Activated naive CD4-positive, alpha-beta T cell treated with anti-CD3 and anti-CD28 coated beads for 36 hours (primary cell): ENCODE measurements around the gene PCCB. TPM values are rescaled to one million over a fixed set of nuclear protein-coding genes. Genes with fewer than 3 reads are reported as not detected.
"Not testable (repeated sequence)": the region's sequence is repeated elsewhere in the genome, so short reads cannot be mapped to it uniquely, and the experiment has no call there.

Source experiments
- CTCF ChIA-PET: fragments of 350-600 bp; sonication (Branson Sonifier 250); formaldehyde crosslinking; loops from one replicate; lab custom pipeline; 2021; ENCODE audit warnings: antibody characterized with exemption; lab: Charles Lee
- DNase-seq: peaks from one replicate; pipeline ENCODE4 v3.0.0-alpha.2; 2020
- H3K27ac Mint-ChIP-seq: one replicate; pipeline ENCODE4 v1.8.0; 2021; ENCODE audit warnings: mild to moderate bottlenecking, mixed read lengths
- H3K27me3 Mint-ChIP-seq: one replicate; pipeline ENCODE4 v1.8.0; 2021; ENCODE audit warnings: low read depth, mixed read lengths
- H3K36me3 Mint-ChIP-seq: one replicate; pipeline ENCODE4 v1.8.0; 2021; ENCODE audit warnings: low read depth, mixed read lengths
- H3K4me1 Mint-ChIP-seq: one replicate; pipeline ENCODE4 v1.8.0; 2021; ENCODE audit warnings: low read depth, mixed read lengths
- H3K4me3 Mint-ChIP-seq: one replicate; pipeline ENCODE4 v1.8.0; 2021; ENCODE audit warnings: mild to moderate bottlenecking, moderate library complexity, mixed read lengths
- H3K9me3 Mint-ChIP-seq: one replicate; pipeline ENCODE4 v1.8.0; 2021; ENCODE audit warnings: mixed read lengths
- intact Hi-C: fragments of 100-400 bp; cut with micrococcal nuclease; formaldehyde crosslinking; loops from one replicate; pipeline ENCODE4 v1.15.1; 2023
- total RNA-seq, 2 experiments: library from RNA; stranded (reverse); gene quantifications; one replicate each; pipeline ENCODE4 v1.2.3, GENCODE V29; 2021

PCCB gene
- total RNA-seq, 2 experiments from 2014 or later: 86.0 to 87.6 TPM

GRCh38 chr3:136332776-136333175, 82.6 kb downstream of the PCCB start:
- peaks cover 41% of the 10 kb centered on the region for H3K36me3 Mint-ChIP-seq
- no peak overlapping the region for H3K27ac Mint-ChIP-seq
- no peaks in the 10 kb centered on the region for H3K9me3 Mint-ChIP-seq
- peaks cover 2% of the 10 kb centered on the region for H3K4me1 Mint-ChIP-seq
- no peak overlapping the region for H3K4me3 Mint-ChIP-seq
- no peaks in the 10 kb centered on the region for H3K27me3 Mint-ChIP-seq
- DNase-seq: no peak
- CTCF ChIA-PET: interaction anchor here (0.6 to 1.1 kb wide), 4 partner anchors 9 to 186 kb away, joined by 3 read pairs; no protein-coding TSS in a partner anchor
- intact Hi-C loops: no loop called here

- H3K4me1 Mint-ChIP-seq: peaks cover 2% of the 10 kb centered on the region
- intact Hi-C loops: no loop called here
- no peak overlapping the region for H3K4me3 Mint-ChIP-seq
- CTCF ChIA-PET: interaction anchor here (1.6 kb wide), 1 partner anchor 698 kb away, joined by 6 read pairs; no protein-coding TSS in a partner anchor
- H3K27ac Mint-ChIP-seq: no peak overlapping the region
- peaks cover 35% of the 10 kb centered on the region for H3K36me3 Mint-ChIP-seq
- no peak for DNase-seq
- no peaks in the 10 kb centered on the region for H3K27me3 Mint-ChIP-seq
- no peaks in the 10 kb centered on the region for H3K9me3 Mint-ChIP-seq
Observed at GRCh38 chr3:136334209-136334608, 84.1 kb downstream of the PCCB start.

GRCh38 chr3:136334726-136335125, 84.6 kb downstream of the PCCB start:
- intact Hi-C loops, H3K4me3 Mint-ChIP-seq, H3K9me3 Mint-ChIP-seq, H3K27me3 Mint-ChIP-seq, DNase-seq, H3K27ac Mint-ChIP-seq, H3K4me1 Mint-ChIP-seq: not testable (repeated sequence)
- peaks cover 32% of the 10 kb centered on the region for H3K36me3 Mint-ChIP-seq
- CTCF ChIA-PET: interaction anchor here (0.5 to 1.6 kb wide), 2 partner anchors 60 to 698 kb away, joined by 3 to 6 read pairs; no protein-coding TSS in a partner anchor

- H3K27me3 Mint-ChIP-seq: no peaks in the 10 kb centered on the region
- no peaks in the 10 kb centered on the region for H3K4me1 Mint-ChIP-seq
- CTCF ChIA-PET: no interaction called here
- intact Hi-C loops: no loop called here
- no peak for DNase-seq
- H3K9me3 Mint-ChIP-seq: no peaks in the 10 kb centered on the region
- no peak overlapping the region for H3K4me3 Mint-ChIP-seq
- H3K36me3 Mint-ChIP-seq: peaks cover 41% of the 10 kb centered on the region
- H3K27ac Mint-ChIP-seq: no peak overlapping the region
Observed at GRCh38 chr3:136336329-136337100, 86.4 kb downstream of the PCCB start.

- no peaks in the 10 kb centered on the region for H3K27me3 Mint-ChIP-seq
- DNase-seq: no peak
- no peaks in the 10 kb centered on the region for H3K4me1 Mint-ChIP-seq
- H3K36me3 Mint-ChIP-seq: peaks cover 22% of the 10 kb centered on the region
- no peak overlapping the region for H3K27ac Mint-ChIP-seq
- intact Hi-C loops: no loop called here
- CTCF ChIA-PET: interaction anchor here (0.9 kb wide), 1 partner anchor 11 kb away, joined by 3 read pairs; no protein-coding TSS in a partner anchor
- no peaks in the 10 kb centered on the region for H3K9me3 Mint-ChIP-seq
- H3K4me3 Mint-ChIP-seq: no peak overlapping the region
Observed at GRCh38 chr3:136343446-136343845, 93.3 kb downstream of the PCCB start.

- Mint-ChIP-seq H3K4me1 (no peaks in the 10 kb centered on the region), H3K9me3 (no peaks in the 10 kb centered on the region), H3K4me3 (no peak overlapping the region), H3K27ac (no peak overlapping the region), H3K27me3 (no peaks in the 10 kb centered on the region), H3K36me3 (peaks cover 23% of the 10 kb centered on the region)
- no peak for DNase-seq
- CTCF ChIA-PET: no interaction called here
- intact Hi-C loops: no loop called here
Observed at GRCh38 chr3:136343873-136344555, 93.9 kb downstream of the PCCB start.

- Mint-ChIP-seq H3K9me3 (no peaks in the 10 kb centered on the region), H3K36me3 (peaks cover 13% of the 10 kb centered on the region), H3K4me3 (no peak overlapping the region), H3K4me1 (no peaks in the 10 kb centered on the region), H3K27me3 (no peaks in the 10 kb centered on the region), H3K27ac (no peak overlapping the region)
- DNase-seq: no peak
- intact Hi-C loops: no loop called here
- CTCF ChIA-PET: interaction anchor here (0.6 kb wide), 1 partner anchor 219 kb away, joined by 3 read pairs; no protein-coding TSS in a partner anchor
Observed at GRCh38 chr3:136346486-136346885, 96.3 kb downstream of the PCCB start.

GRCh38 chr3:136350132-136350531, 100.0 kb downstream of the PCCB start:
- peaks cover 7% of the 10 kb centered on the region for H3K36me3 Mint-ChIP-seq
- no peak overlapping the region for H3K4me3 Mint-ChIP-seq
- no peak overlapping the region for H3K27ac Mint-ChIP-seq
- no peaks in the 10 kb centered on the region for H3K27me3 Mint-ChIP-seq
- peaks cover 2% of the 10 kb centered on the region for H3K9me3 Mint-ChIP-seq
- H3K4me1 Mint-ChIP-seq: peaks cover 12% of the 10 kb centered on the region
- intact Hi-C loops: no loop called here
- CTCF ChIA-PET: interaction anchor here (1.3 kb wide), 1 partner anchor 402 kb away, joined by 3 read pairs; the partner anchor contains the start of gene STAG1
- no peak for DNase-seq

GRCh38 chr3:136350557-136350956, 100.4 kb downstream of the PCCB start:
- peaks cover 11% of the 10 kb centered on the region for H3K36me3 Mint-ChIP-seq
- peaks cover 12% of the 10 kb centered on the region for H3K4me1 Mint-ChIP-seq
- H3K9me3 Mint-ChIP-seq: peaks cover 2% of the 10 kb centered on the region
- H3K27me3 Mint-ChIP-seq: no peaks in the 10 kb centered on the region
- H3K27ac Mint-ChIP-seq: no peak overlapping the region
- intact Hi-C loops: no loop called here
- no peak overlapping the region for H3K4me3 Mint-ChIP-seq
- CTCF ChIA-PET: interaction anchor here (1.6 kb wide), 1 partner anchor 10 kb away, joined by 5 read pairs; no protein-coding TSS in a partner anchor
- DNase-seq: no peak

GRCh38 chr3:136351351-136351750, 101.2 kb downstream of the PCCB start:
- Mint-ChIP-seq H3K4me3 (no peak overlapping the region), H3K4me1 (peaks cover 12% of the 10 kb centered on the region), H3K27me3 (no peaks in the 10 kb centered on the region), H3K9me3 (peaks cover 7% of the 10 kb centered on the region), H3K36me3 (peaks cover 17% of the 10 kb centered on the region), H3K27ac (no peak overlapping the region)
- CTCF ChIA-PET: interaction anchor here (0.6 to 1.6 kb wide), 9 partner anchors 9 to 409 kb away, joined by 3 to 5 read pairs (median 3); no protein-coding TSS in a partner anchor
- intact Hi-C loops: no loop called here
- no peak for DNase-seq

GRCh38 chr3:136351905-136352304, 101.8 kb downstream of the PCCB start:
- Mint-ChIP-seq H3K9me3 (peaks cover 7% of the 10 kb centered on the region), H3K27me3 (no peaks in the 10 kb centered on the region), H3K4me3 (no peak overlapping the region), H3K27ac (peak overlapping the region; percentile 8), H3K4me1 (peaks cover 12% of the 10 kb centered on the region), H3K36me3 (peaks cover 17% of the 10 kb centered on the region)
- CTCF ChIA-PET: interaction anchor here (0.6 to 1.6 kb wide), 8 partner anchors 8 to 408 kb away, joined by 3 to 5 read pairs (median 3); no protein-coding TSS in a partner anchor
- DNase-seq: no peak
- intact Hi-C loops: loop anchor here (2.0 kb wide), 1 partner anchor 101 kb away; the partner anchor contains the start of gene PCCB

GRCh38 chr3:136353461-136353860, 103.3 kb downstream of the PCCB start:
- H3K27ac Mint-ChIP-seq: peak overlapping the region; percentile 82

More at GRCh38 chr3:136353461-136353860, 103.3 kb downstream of the PCCB start:
- peak; percentile 61 for DNase-seq
- H3K9me3 Mint-ChIP-seq: peaks cover 7% of the 10 kb centered on the region
- intact Hi-C loops: loop anchor here (1.0 to 2.0 kb wide), 4 partner anchors 103 to 399 kb away; partner anchors contain the start of genes MSL2, PCCB and STAG1
- no peak overlapping the region for H3K4me3 Mint-ChIP-seq
- H3K4me1 Mint-ChIP-seq: peaks cover 12% of the 10 kb centered on the region
- CTCF ChIA-PET: interaction anchor here (0.7 kb wide), 1 partner anchor 914 kb away, joined by 3 read pairs; no protein-coding TSS in a partner anchor
- H3K27me3 Mint-ChIP-seq: no peaks in the 10 kb centered on the region
- peaks cover 22% of the 10 kb centered on the region for H3K36me3 Mint-ChIP-seq
